Measurements from ENCODE around the gene FTCDNL1.

FTCDNL1 gene

GRCh38 chr2:199868431-199869226, 17.6 kb upstream of the FTCDNL1 start:
- Histone ChIP-seq H3K4me1 (ENCODE audit: control insufficient read depth, insufficient read depth, low read length, poor library complexity, severe bottlenecking) (peaks cover 2% of the 10 kb centered on the region), H3K27ac (ENCODE audit: low read depth, low read length, severe bottlenecking) (no peak overlapping the region), H3K9me3 (ENCODE audit: control insufficient read depth, low read length) (no peaks in the 10 kb centered on the region), H3K36me3 (ENCODE audit: control insufficient read depth, insufficient read depth, low read length) (no peaks in the 10 kb centered on the region), H3K4me3 (ENCODE audit: extremely low read depth, insufficient read depth, low read length, poor library complexity, severe bottlenecking) (no peak overlapping the region)
- WGBS, 2 experiments (ENCODE audit: insufficient coverage in 2 of 2): 0% methylated on average over 1 of the region's 5 CpGs; no CpG with 5 or more reads in 1 of the 2 experiments

- Histone ChIP-seq H3K27ac (ENCODE audit: low read depth, low read length, severe bottlenecking) (no peak overlapping the region), H3K4me3 (ENCODE audit: extremely low read depth, insufficient read depth, low read length, poor library complexity, severe bottlenecking) (no peak overlapping the region)
- WGBS, 2 experiments (ENCODE audit: insufficient coverage in 2 of 2): 83% methylated on average over 1 of the region's 4 CpGs; no CpG with 5 or more reads in 1 of the 2 experiments
These were observed 14.9 kb upstream of the FTCDNL1 start for GRCh38 chr2:199865905-199866304.

DNA sequence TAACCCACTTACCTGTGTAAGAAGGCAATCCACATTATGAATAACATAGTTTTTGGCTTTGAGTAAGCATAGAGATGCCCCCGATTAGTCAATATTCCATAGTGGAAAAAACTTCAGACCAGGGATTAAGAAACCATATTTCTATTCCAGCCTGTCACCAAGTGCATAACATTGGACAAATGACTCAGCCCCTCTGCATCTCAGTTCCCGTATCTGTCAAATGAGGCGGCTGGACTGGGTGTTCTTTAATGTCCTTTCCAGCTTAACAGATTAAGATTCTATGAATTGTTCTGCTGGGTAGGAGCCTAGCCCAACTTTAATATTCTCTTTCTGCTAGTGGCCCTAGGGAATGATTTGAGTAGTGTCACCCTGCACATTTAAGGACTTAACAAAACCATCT, 11.8 kb upstream of the FTCDNL1 start:
- no peaks in the 10 kb centered on the region for H3K4me1 ChIP-seq (ENCODE audit: control insufficient read depth, insufficient read depth, low read length, poor library complexity, severe bottlenecking)
- no peaks in the 10 kb centered on the region for H3K36me3 ChIP-seq (ENCODE audit: control insufficient read depth, insufficient read depth, low read length)
- no peak overlapping the region for H3K27ac ChIP-seq (ENCODE audit: low read depth, low read length, severe bottlenecking)
- H3K9me3 ChIP-seq (ENCODE audit: control insufficient read depth, low read length): no peaks in the 10 kb centered on the region
- 83% methylated on average over 1 of the region's 3 CpGs for WGBS, 2 experiments (ENCODE audit: insufficient coverage in 2 of 2)
- no peak overlapping the region for H3K4me3 ChIP-seq (ENCODE audit: extremely low read depth, insufficient read depth, low read length, poor library complexity, severe bottlenecking)

More at GRCh38 chr2:199865905-199866304, 14.9 kb upstream of the FTCDNL1 start:
- Histone ChIP-seq H3K36me3 (ENCODE audit: control insufficient read depth, insufficient read depth, low read length) (no peaks in the 10 kb centered on the region), H3K4me1 (ENCODE audit: control insufficient read depth, insufficient read depth, low read length, poor library complexity, severe bottlenecking) (peaks cover 2% of the 10 kb centered on the region), H3K9me3 (ENCODE audit: control insufficient read depth, low read length) (no peaks in the 10 kb centered on the region)

DNA sequence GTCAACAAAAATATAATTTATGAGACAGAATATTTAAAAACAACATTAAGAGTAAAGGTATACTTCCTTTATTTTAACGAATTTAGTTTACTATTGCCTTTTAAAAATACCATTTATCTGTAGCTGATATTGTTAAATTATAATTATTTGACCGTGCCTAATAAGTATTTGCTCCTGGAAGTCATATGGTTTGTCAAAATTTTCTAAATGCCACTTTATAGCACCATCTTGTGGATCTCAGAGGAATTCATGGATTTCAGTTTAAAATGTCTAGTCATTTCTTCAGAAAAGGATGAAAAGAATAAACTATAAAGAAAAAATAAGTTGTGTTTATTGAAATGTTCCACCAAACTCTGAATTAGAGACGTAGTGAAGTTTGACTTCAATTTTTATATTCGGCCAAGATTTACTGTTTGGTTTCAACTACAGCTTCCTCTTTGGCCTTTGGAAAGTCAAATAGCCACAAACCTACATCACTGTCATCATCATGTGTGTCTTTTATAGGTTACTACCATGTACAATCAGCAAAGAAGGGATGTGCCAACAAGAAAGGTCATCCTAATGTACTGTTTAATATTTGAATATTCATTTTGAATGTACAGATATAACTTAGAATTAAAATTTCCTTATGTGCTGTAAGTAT, 10.3 kb upstream of the FTCDNL1 start:
- WGBS, 2 experiments (ENCODE audit: insufficient coverage in 2 of 2): 60% methylated on average over 1 of the region's 4 CpGs; no CpG with 5 or more reads in 1 of the 2 experiments
- H3K36me3 ChIP-seq (ENCODE audit: control insufficient read depth, insufficient read depth, low read length): no peaks in the 10 kb centered on the region
- no peak overlapping the region for H3K4me3 ChIP-seq (ENCODE audit: extremely low read depth, insufficient read depth, low read length, poor library complexity, severe bottlenecking)
- no peak overlapping the region for H3K27ac ChIP-seq (ENCODE audit: low read depth, low read length, severe bottlenecking)
- H3K9me3 ChIP-seq (ENCODE audit: control insufficient read depth, low read length): no peaks in the 10 kb centered on the region
- no peaks in the 10 kb centered on the region for H3K4me1 ChIP-seq (ENCODE audit: control insufficient read depth, insufficient read depth, low read length, poor library complexity, severe bottlenecking)

DNA sequence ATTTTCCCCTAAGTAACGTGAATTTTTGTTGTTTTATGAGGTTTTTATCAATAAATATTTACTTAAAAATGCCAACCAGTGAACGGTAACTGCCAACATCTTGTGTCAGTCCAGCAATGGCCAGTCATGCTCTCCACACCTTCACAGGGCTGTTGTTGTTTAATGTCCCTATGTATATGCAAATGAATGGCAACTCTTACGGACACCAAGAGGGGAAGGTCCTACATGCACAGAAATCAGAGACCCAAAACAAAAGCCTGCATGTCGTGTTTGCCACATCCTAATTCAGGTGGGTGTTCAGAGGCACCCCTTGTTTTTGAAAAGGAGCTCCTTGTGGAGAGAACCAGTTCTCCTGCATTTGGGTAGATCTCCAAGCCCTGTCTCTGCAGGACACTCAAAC, 4.8 kb upstream of the FTCDNL1 start:
- no peak overlapping the region for H3K4me3 ChIP-seq (ENCODE audit: extremely low read depth, insufficient read depth, low read length, poor library complexity, severe bottlenecking)
- no peaks in the 10 kb centered on the region for H3K9me3 ChIP-seq (ENCODE audit: control insufficient read depth, low read length)
- no peaks in the 10 kb centered on the region for H3K4me1 ChIP-seq (ENCODE audit: control insufficient read depth, insufficient read depth, low read length, poor library complexity, severe bottlenecking)
- no peak overlapping the region for H3K27ac ChIP-seq (ENCODE audit: low read depth, low read length, severe bottlenecking)
- H3K36me3 ChIP-seq (ENCODE audit: control insufficient read depth, insufficient read depth, low read length): no peaks in the 10 kb centered on the region
- WGBS, 2 experiments (ENCODE audit: insufficient coverage in 2 of 2): 0 to 4% methylated on average over 1 to 2 of the region's 4 CpGs

DNA sequence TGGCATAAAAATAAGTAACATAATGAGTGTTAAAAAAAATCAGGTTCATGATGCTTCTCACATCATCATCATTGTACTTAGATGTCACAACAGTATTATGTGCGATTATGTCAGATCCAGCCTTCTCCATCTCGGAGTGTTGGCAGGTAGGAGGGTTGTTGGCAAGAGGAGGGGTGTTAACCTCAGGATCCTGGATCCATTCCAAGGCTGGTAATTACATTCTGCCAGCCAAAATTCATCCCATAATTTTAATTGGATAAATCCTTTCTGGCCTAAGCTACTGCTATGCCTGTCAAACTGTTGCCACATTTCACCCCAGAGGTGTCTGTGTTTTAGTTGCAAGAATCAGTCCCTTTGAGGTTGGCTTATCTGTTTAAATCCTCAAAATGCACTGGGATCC, 891 bp upstream of the FTCDNL1 start:
- no peaks in the 10 kb centered on the region for H3K4me1 ChIP-seq (ENCODE audit: control insufficient read depth, insufficient read depth, low read length, poor library complexity, severe bottlenecking)
- WGBS, 2 experiments (ENCODE audit: insufficient coverage in 2 of 2): no CpG with 5 or more reads among the region's 2 CpGs
- H3K27ac ChIP-seq (ENCODE audit: low read depth, low read length, severe bottlenecking): no peak overlapping the region

GRCh38 chr2:199851501-199851810, 464 bp upstream of the FTCDNL1 start:
- Histone ChIP-seq H3K9me3 (ENCODE audit: control insufficient read depth, low read length) (no peaks in the 10 kb centered on the region), H3K27ac (ENCODE audit: low read depth, low read length, severe bottlenecking) (no peak overlapping the region), H3K4me3 (ENCODE audit: extremely low read depth, insufficient read depth, low read length, poor library complexity, severe bottlenecking) (peak overlapping the region; percentile 50), H3K36me3 (ENCODE audit: control insufficient read depth, insufficient read depth, low read length) (no peaks in the 10 kb centered on the region), H3K4me1 (ENCODE audit: control insufficient read depth, insufficient read depth, low read length, poor library complexity, severe bottlenecking) (no peaks in the 10 kb centered on the region)
- WGBS, 2 experiments (ENCODE audit: insufficient coverage in 2 of 2): 27 to 31% methylated on average over 4 to 6 of the region's 8 CpGs

More for the DNA sequence above, 891 bp upstream of the FTCDNL1 start:
- no peaks in the 10 kb centered on the region for H3K9me3 ChIP-seq (ENCODE audit: control insufficient read depth, low read length)
- H3K36me3 ChIP-seq (ENCODE audit: control insufficient read depth, insufficient read depth, low read length): no peaks in the 10 kb centered on the region
- no peak overlapping the region for H3K4me3 ChIP-seq (ENCODE audit: extremely low read depth, insufficient read depth, low read length, poor library complexity, severe bottlenecking)

- H3K4me1 ChIP-seq (ENCODE audit: control insufficient read depth, insufficient read depth, low read length, poor library complexity, severe bottlenecking): no peaks in the 10 kb centered on the region
- no peaks in the 10 kb centered on the region for H3K9me3 ChIP-seq (ENCODE audit: control insufficient read depth, low read length)
- peak overlapping the region; percentile 50 for H3K4me3 ChIP-seq (ENCODE audit: extremely low read depth, insufficient read depth, low read length, poor library complexity, severe bottlenecking)
- WGBS, 2 experiments (ENCODE audit: insufficient coverage in 2 of 2): 11 to 36% methylated on average over 3 to 10 of the region's 12 CpGs
- H3K36me3 ChIP-seq (ENCODE audit: control insufficient read depth, insufficient read depth, low read length): no peaks in the 10 kb centered on the region
- no peak overlapping the region for H3K27ac ChIP-seq (ENCODE audit: low read depth, low read length, severe bottlenecking)
These were observed 724 bp downstream of the FTCDNL1 start for GRCh38 chr2:199850218-199850717.

GRCh38 chr2:199848389-199849130, 2.4 kb downstream of the FTCDNL1 start:
- H3K9me3 ChIP-seq (ENCODE audit: control insufficient read depth, low read length): no peaks in the 10 kb centered on the region
- H3K27ac ChIP-seq (ENCODE audit: low read depth, low read length, severe bottlenecking): no peak overlapping the region
- no peaks in the 10 kb centered on the region for H3K36me3 ChIP-seq (ENCODE audit: control insufficient read depth, insufficient read depth, low read length)
- no peak overlapping the region for H3K4me3 ChIP-seq (ENCODE audit: extremely low read depth, insufficient read depth, low read length, poor library complexity, severe bottlenecking)
- H3K4me1 ChIP-seq (ENCODE audit: control insufficient read depth, insufficient read depth, low read length, poor library complexity, severe bottlenecking): no peaks in the 10 kb centered on the region
- WGBS, 2 experiments (ENCODE audit: insufficient coverage in 2 of 2): 87 to 100% methylated on average over 4 to 7 of the region's 11 CpGs

- H3K27ac ChIP-seq (ENCODE audit: low read depth, low read length, severe bottlenecking): no peak overlapping the region
- no peak overlapping the region for H3K4me3 ChIP-seq (ENCODE audit: extremely low read depth, insufficient read depth, low read length, poor library complexity, severe bottlenecking)
- H3K9me3 ChIP-seq (ENCODE audit: control insufficient read depth, low read length): no peaks in the 10 kb centered on the region
- H3K4me1 ChIP-seq (ENCODE audit: control insufficient read depth, insufficient read depth, low read length, poor library complexity, severe bottlenecking): no peaks in the 10 kb centered on the region
- WGBS, 2 experiments (ENCODE audit: insufficient coverage in 2 of 2): 43 to 50% methylated on average over 1 of the region's 2 CpGs
- H3K36me3 ChIP-seq (ENCODE audit: control insufficient read depth, insufficient read depth, low read length): no peaks in the 10 kb centered on the region
These were observed 3.7 kb downstream of the FTCDNL1 start for GRCh38 chr2:199847181-199847864.
